Kidney capillary endothelial cell (primary cell): Measurements from ENCODE around the gene NTF4.

Source experiments
- DNase-seq: peaks from one replicate; pipeline ENCODE4 v3.0.0-alpha.2; 2018; ENCODE audit warnings: low spot score

Gene NTF4

GRCh38 chr19:49064768-49065611, at the start of gene NTF4:
Gene NTF4, minus strand, starts transcription at chr19:49064818. Its CDS starts 2,821 bp downstream, at chr19:49061997.
- DNase-seq: no peak

- peak; percentile 83 for DNase-seq
Observed at GRCh38 chr19:49113762-49114629, 49.4 kb upstream of the NTF4 start, which contains the start of gene LIN7B. Gene LIN7B, plus strand, starts transcription at chr19:49114370. Its CDS starts 35 bp downstream, at chr19:49114405.

- no peak for DNase-seq
Observed at GRCh38 chr19:49111218-49111998, 46.8 kb upstream of the NTF4 start.

- DNase-seq: peak; percentile 56
Observed at GRCh38 chr19:49110567-49110966, 45.9 kb upstream of the NTF4 start.

GRCh38 chr19:49109569-49110233, 45.1 kb upstream of the NTF4 start:
- DNase-seq: no peak

- DNase-seq: no peak
Observed at GRCh38 chr19:49109051-49109450, 44.4 kb upstream of the NTF4 start.

- DNase-seq: no peak
Observed at GRCh38 chr19:49107625-49108459, 43.2 kb upstream of the NTF4 start.

GRCh38 chr19:49106648-49107135, 42.1 kb upstream of the NTF4 start:
- DNase-seq: peak; percentile 42

GRCh38 chr19:49104229-49104864, 39.7 kb upstream of the NTF4 start:
- no peak for DNase-seq

GRCh38 chr19:49103331-49104085, 38.9 kb upstream of the NTF4 start:
- no peak for DNase-seq

GRCh38 chr19:49102303-49102702, 37.7 kb upstream of the NTF4 start:
- DNase-seq: no peak

- DNase-seq: no peak
Observed at GRCh38 chr19:49101160-49101559, 36.5 kb upstream of the NTF4 start.

GRCh38 chr19:49098795-49099194, 34.2 kb upstream of the NTF4 start:
- no peak for DNase-seq

- peak; percentile 62 for DNase-seq
Observed at GRCh38 chr19:49097453-49098288, 33.1 kb upstream of the NTF4 start.

- DNase-seq: no peak
Observed at GRCh38 chr19:49094505-49095482, 30.2 kb upstream of the NTF4 start.

- DNase-seq: no peak
Observed at GRCh38 chr19:49092686-49093085, 28.1 kb upstream of the NTF4 start.
